HG03196 (cell line): ENCODE data around the gene ZFYVE26.

Experiments used
- ATAC-seq: cut with Tn5 transposase; IDR thresholded peaks from one replicate; pipeline ENCODE4 v1.9.1; 2021; ENCODE audit not compliant: unreplicated experiment

The ZFYVE26 gene

GRCh38 chr14:67817750-67818438 is 1.5 kb upstream of the ZFYVE26 start:
- ATAC-seq = no peak

- no peak for ATAC-seq
Measured at GRCh38 chr14:67815573-67816225, 691 bp downstream of the ZFYVE26 start.

GRCh38 chr14:67814821-67815220 is 1.6 kb downstream of the ZFYVE26 start:
- no peak for ATAC-seq

- ATAC-seq = no peak
Measured at GRCh38 chr14:67806246-67806645, 10.1 kb downstream of the ZFYVE26 start.

DNA sequence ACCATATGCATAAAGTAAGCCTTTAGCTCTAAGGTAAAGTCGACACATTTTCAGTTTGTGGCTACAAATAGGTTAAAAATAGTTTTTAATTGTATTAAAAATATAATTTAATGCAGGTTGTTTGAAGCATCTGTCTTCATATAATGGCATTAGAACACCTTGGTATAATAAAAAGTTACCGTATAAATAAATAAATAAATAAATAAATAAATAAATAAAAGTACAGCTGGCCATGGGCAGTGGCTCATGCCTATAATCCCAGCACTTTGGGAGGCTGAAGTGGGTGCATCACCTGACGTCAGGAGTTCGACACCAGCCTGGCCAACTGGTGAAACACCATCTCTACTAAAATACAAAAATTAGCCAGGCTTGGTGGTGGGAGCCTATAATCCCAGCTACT is 15.6 kb downstream of the ZFYVE26 start:
- no peak for ATAC-seq

DNA sequence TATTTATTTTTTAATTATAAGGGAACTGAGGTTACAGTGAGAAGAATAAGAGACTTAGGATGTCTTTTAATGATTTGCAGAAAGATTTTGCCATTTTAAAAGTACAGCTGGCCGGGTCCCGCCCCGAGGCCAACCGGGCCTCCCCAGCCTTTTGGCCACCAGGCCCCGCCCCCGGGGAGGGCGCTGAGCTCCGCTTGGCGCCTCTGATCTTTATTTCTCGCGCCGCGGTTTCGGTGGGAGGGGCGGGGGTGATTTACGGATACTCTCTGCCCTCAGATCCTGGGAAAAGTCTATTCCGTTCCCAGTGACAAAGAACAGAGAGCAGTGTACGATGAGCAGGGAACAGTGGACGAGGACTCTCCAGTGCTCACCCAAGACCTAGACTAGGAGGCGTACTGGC is 17.7 kb downstream of the ZFYVE26 start:
- no peak for ATAC-seq

GRCh38 chr14:67787673-67788072 is 28.7 kb downstream of the ZFYVE26 start:
- no peak for ATAC-seq

DNA sequence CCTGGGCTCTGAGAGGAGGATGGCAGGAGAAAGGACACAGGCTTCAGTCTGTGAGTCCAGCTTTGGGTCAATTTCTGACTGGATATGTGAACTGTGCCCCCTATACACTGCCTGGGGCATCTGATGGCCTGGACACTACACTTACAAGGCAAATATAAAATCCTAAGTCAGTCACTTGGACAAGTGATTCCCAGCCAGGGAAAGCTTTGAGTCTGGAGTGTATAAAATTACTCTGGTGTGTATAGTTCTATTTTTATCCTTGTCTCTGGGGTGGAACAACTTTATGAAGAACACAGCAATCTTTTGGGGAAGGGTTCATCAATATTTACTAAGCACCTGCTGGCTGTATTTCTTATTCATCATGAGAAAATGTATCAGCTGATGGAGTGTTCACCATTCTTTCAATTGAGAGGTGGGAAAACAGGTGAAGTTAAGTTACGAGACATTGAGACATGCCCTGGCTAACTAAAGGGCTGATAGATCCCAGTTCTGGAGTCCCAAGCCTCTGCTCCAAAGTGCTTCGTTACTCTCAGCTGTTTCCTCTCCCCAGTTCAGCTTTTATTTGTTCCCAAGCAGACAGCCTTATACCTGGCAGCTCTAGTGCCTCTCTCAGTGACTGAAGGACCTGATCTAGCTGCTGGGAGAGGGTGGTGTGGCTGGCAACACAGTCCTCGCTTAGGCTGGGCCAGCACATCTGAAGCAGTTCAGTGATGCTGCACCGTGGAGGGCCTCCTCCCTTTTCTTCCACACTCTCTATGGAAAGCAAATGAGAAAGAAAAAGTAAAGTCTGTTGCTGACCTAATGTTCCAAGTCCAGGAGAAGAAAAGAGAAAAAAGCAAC is 30.9 kb downstream of the ZFYVE26 start:
- no peak for ATAC-seq

- ATAC-seq = no peak
Measured at GRCh38 chr14:67784244-67784823, 32.1 kb downstream of the ZFYVE26 start.

DNA sequence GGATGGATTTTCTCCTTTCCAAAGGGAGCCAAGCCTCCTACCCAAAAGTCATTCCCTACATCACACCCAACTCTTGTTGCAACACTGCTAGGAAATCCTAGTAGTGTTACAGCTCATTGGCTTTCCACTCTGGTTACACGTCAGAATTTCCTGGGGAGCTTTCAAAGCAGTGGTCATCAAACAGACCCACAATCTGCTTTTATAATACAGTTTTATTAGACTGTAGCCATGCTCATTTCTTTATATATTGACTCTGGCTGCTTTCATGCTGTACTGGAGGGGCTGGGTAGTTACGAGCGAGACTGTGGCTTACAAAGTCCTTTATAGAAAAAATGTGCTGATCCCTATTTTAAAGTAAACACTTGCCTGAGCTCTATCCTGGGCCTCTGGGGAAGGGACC is 34.3 kb downstream of the ZFYVE26 start:
- no peak for ATAC-seq

- ATAC-seq = no peak
Measured at GRCh38 chr14:67778792-67779191, 37.6 kb downstream of the ZFYVE26 start.

DNA sequence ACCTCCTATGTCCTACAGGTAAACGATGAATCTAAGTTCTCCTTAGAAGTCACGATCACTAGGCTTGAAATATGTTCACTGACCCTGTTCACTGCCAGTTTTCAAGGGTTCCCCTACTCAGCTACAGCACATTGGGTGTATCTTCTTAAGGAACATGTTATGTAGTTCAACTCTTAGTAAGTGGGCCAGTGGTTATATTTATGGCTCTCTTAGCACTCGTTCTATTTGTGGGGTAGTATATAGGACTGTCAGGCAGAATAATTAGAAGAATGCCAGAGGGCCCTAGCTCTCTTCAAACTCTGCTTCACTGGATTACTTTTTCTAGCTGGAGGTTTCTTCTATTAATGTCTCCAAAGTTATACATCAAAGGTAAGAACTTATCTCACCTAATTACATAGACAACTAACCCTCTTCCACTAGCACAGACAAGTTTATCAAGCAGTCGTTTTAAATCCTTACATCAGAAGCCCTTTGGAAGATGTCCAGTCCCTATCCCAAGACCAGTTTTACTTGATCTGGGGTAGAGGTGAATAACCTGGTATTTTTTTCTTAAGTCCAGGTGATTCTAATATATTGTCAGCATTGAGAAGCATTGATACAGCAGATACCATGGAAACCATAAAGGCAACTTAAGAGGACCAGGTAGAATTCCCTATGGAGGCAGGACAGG is 39.6 kb downstream of the ZFYVE26 start:
- no peak for ATAC-seq

DNA sequence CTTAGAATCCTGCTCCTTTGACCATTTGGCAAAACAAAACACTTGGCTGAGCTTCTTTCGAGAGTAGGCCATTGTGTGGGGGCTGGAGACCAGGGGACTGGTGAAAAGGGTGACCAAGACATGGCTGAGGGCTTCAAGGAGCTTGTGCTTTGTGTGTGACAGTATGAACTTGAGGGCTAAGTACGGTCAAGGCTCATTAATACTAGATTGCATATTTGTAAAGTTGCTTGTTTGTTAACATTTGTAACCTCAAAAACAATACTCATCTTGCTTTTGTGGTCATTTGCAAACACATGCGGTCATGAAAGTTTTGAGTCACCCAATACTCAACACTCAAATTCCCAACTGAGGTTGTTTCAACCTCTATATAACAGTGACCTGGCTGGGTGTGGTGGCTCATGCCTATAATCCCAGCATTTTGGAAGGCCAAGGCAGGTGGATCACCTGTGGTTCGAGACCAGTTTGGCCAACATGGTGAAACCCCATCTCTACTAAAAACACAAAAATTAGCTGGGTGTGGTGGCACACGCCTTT is 42.5 kb downstream of the ZFYVE26 start:
- no peak for ATAC-seq

DNA sequence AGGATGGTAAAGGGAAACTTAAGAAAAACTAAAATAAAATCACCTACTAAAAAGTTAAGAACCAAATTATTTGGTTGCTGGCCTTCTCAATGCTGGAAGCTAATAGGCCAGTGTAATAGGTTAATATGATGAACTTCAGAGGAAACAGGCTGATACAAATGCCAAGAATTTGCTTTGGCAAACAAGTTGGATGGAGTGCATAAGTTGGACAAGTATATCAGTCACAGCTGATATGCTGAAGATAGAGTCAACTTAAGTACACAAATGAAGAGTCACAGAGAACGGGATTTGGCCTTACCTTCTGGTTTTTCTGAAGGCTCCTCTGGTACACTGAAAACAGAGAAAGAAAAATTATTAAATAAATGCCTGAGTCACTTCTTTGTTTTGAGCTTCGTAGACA is 48.2 kb downstream of the ZFYVE26 start:
- ATAC-seq = no peak

DNA sequence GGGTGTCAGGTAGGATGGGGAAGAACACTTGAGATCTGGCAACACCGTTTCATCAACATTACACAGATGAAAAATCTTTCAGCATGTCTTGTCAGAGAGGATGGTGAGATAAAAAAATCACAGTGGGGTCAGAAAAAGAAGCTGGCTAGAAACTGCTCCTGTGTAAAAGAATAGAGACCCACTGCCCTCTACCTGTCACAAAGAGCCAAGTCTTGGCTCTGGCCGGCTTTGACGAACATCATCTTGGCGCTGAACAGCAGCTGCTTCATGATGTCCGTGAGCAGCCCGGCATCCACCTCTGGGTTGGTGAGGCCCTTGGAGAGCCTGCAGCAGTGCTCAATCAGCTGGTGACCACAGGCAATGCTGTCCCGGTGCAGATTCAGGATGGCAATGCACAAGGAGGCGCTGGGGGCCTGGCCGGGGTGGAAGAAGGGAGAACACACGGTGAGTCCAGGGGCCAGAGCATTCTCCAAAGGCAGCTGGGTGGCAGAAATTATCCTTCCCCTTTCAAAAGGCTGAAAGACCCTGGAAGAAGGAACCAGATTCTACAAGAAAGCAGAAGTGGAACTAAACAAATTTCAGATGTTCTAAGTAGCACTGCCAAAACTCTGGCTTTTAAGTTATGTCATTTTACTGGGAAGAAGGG is 50.2 kb downstream of the ZFYVE26 start:
- no peak for ATAC-seq

DNA sequence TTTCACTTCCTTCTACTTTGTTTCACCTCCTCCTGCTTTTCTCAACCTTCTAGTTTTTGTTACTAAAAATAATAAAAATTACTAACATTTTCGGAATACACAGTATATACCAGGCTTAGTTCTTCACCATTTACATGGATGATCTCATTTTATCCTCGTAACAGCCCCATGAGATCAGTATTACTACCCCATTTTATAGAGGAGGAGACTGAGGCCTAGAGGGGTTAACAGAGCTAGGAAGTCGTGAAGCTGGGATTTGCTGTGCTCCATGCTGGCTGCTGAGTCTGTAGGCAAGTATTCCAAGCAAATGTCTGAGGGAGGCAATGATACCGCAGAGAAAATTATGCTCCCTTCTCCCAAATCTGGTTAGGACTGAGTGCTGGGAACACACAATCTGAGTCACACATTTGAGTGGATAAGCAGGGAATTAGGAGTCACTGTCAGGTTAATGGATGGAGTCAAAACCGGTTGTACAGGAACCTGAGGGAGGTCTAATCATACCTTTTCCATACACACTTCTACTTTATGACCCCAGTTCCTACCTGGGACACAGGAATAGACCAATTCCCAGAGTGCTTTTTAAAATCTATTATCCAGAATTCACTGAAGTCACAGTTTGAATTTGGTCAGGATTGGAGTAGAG is 51.1 kb downstream of the ZFYVE26 start:
- no peak for ATAC-seq

- no peak for ATAC-seq
Measured at GRCh38 chr14:67764496-67764895, 51.9 kb downstream of the ZFYVE26 start.

GRCh38 chr14:67763158-67763822 is 53.1 kb downstream of the ZFYVE26 start:
- no peak for ATAC-seq

- ATAC-seq = no peak
Measured at GRCh38 chr14:67762051-67762450, 54.3 kb downstream of the ZFYVE26 start.
